Ishikawa (cell line): ENCODE results near the gene TNS1.

Source experiments
- EP300 ChIP-seq: IDR thresholded peaks from 2 replicates; pipeline ENCODE4 v1.6.1; 2012; ENCODE audit warnings: borderline replicate concordance
- NFIC ChIP-seq: IDR thresholded peaks from 2 replicates; pipeline ENCODE4 v1.6.1; 2012
- YY1 ChIP-seq: IDR thresholded peaks from 2 replicates; pipeline ENCODE4 v1.6.1; 2012; ENCODE audit warnings: low read depth

- TF ChIP-seq NFIC (no peak), EP300 (no peak), YY1 (no peak)
Measured at GRCh38 chr2:217998926-217999594, 3.7 kb downstream of the TNS1 start.
